Tibial artery (tissue), 4 donors: ENCODE measurements around the gene CTSF.

Source experiments
- DNase-seq, 2 donors: peaks; one replicate each; pipeline ENCODE4 v3.0.0-alpha.2; 2019
- H3K27ac ChIP-seq, 2 donors: fragments of 200-600 bp; sonication (generic) in 1 of 2; 1 replicate in 1 of 2; 2 replicates in 1 of 2; pipeline ENCODE4 v1.5.1; 2018 to 2019; ENCODE audit warnings: mild to moderate bottlenecking in 1 of 2
- H3K27me3 ChIP-seq, 2 donors: fragments of 200-600 bp; sonication (generic) in 1 of 2; one replicate each; pipeline versions ENCODE4 v1.5.1 to v1.6.0; 2016 to 2019
- H3K36me3 ChIP-seq, 3 donors: fragments of 200-600 bp; sonication (generic) in 2 of 3; one replicate each; pipeline ENCODE4 v1.5.1; 2016 to 2019; ENCODE audit warnings: mild to moderate bottlenecking in 2 of 3
- H3K4me1 ChIP-seq, 4 donors: fragments of 200-600 bp; sonication (generic) in 2 of 4; 1 replicate in 3 of 4; 2 replicates in 1 of 4; pipeline ENCODE4 v1.5.1; 2016 to 2019
- H3K4me3 ChIP-seq, 2 donors: fragments of 200-600 bp; sonication (generic) in 1 of 2; 1 replicate in 1 of 2; 2 replicates in 1 of 2; pipeline ENCODE4 v1.5.1; 2018 to 2019; ENCODE audit warnings: mild to moderate bottlenecking in 2 of 2
- H3K9me3 ChIP-seq, 3 donors: fragments of 200-600 bp; sonication (generic) in 1 of 3; one replicate each; pipeline ENCODE4 v1.5.1; 2016 to 2019
- intact Hi-C: fragments of 100-400 bp; cut with DNase I; formaldehyde crosslinking; loops from one replicate; pipeline ENCODE4 v1.15.0; 2023; ENCODE audit warnings: low total_unique reads
- TF ChIP-seq, protein P1 (sequence below), 2 experiments: fragments of 200-600 bp in 1 of 2; fragments of 450-650 bp in 1 of 2; IDR thresholded peaks; one replicate each; pipeline ENCODE4 v1.5.1; 2017 to 2019; ENCODE audit warnings: antibody characterized with exemption in 2 of 2, mild to moderate bottlenecking in 1 of 2, moderate library complexity in 1 of 2

The CTSF gene

DNA sequence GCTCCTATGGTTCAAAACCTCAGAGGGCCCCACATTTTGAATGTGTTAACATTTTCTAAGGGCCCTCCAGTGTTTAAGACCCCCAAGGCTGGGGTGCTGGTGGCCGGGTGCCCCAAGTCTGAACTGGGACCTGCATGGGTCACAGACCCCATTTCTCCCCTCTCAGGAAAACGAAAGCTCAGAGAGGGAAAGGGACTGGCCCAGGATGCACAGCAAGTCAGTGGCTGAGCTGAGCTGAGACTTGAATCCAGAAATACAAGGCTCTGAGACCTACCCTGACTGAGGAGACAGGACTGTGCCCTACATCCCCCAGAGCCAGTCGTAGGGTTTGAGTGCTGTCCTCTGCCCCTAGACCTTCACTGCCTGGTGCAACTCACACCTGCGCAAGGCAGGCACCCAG lies 17.5 kb downstream of the CTSF start:
- DNase-seq: no peak
- peaks cover 0 to 4% of the 10 kb centered on the region in 2 donors for H3K27me3 ChIP-seq
- no peak overlapping the region for H3K4me3 ChIP-seq
- intact Hi-C loops: no loop called here
- H3K4me1 ChIP-seq: peaks cover 0 to 15% (median 8%) of the 10 kb centered on the region in 4 donors
- H3K36me3 ChIP-seq: no peaks in the 10 kb centered on the region
- TF ChIP-seq, protein P1, sequence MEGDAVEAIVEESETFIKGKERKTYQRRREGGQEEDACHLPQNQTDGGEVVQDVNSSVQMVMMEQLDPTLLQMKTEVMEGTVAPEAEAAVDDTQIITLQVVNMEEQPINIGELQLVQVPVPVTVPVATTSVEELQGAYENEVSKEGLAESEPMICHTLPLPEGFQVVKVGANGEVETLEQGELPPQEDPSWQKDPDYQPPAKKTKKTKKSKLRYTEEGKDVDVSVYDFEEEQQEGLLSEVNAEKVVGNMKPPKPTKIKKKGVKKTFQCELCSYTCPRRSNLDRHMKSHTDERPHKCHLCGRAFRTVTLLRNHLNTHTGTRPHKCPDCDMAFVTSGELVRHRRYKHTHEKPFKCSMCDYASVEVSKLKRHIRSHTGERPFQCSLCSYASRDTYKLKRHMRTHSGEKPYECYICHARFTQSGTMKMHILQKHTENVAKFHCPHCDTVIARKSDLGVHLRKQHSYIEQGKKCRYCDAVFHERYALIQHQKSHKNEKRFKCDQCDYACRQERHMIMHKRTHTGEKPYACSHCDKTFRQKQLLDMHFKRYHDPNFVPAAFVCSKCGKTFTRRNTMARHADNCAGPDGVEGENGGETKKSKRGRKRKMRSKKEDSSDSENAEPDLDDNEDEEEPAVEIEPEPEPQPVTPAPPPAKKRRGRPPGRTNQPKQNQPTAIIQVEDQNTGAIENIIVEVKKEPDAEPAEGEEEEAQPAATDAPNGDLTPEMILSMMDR (IDR thresholded peaks at IDR 0.05): no peak
- H3K27ac ChIP-seq: no peak overlapping the region
- no peaks in the 10 kb centered on the region for H3K9me3 ChIP-seq

DNA sequence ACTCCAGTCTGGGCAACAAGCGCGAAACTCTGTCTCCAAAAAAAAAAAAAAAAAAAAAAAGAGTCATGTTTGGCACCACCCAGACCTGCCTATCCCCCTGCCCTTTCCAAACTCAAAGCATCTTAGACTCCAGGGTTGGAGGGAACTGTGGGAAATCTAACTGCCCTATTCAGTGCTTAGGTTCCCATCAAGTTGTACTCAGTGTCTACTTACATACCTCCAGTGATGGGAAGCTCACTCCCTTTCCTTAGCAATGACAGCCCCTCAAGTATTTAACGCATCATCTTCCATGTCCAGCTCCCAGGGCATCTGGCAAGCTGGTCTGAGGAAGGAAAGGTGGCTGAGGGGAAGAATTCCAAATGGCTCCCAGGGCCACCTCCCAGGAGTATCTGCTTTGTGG lies 18.7 kb downstream of the CTSF start:
- no peaks in the 10 kb centered on the region for H3K36me3 ChIP-seq
- H3K4me3 ChIP-seq: no peak overlapping the region
- peaks cover 0 to 26% (median 18%) of the 10 kb centered on the region in 4 donors for H3K4me1 ChIP-seq
- H3K27ac ChIP-seq: no peak overlapping the region
- intact Hi-C loops: no loop called here
- TF ChIP-seq, protein P1 (IDR thresholded peaks at IDR 0.05): no peak
- H3K9me3 ChIP-seq: no peaks in the 10 kb centered on the region
- DNase-seq: no peak
- no peaks in the 10 kb centered on the region for H3K27me3 ChIP-seq

DNA sequence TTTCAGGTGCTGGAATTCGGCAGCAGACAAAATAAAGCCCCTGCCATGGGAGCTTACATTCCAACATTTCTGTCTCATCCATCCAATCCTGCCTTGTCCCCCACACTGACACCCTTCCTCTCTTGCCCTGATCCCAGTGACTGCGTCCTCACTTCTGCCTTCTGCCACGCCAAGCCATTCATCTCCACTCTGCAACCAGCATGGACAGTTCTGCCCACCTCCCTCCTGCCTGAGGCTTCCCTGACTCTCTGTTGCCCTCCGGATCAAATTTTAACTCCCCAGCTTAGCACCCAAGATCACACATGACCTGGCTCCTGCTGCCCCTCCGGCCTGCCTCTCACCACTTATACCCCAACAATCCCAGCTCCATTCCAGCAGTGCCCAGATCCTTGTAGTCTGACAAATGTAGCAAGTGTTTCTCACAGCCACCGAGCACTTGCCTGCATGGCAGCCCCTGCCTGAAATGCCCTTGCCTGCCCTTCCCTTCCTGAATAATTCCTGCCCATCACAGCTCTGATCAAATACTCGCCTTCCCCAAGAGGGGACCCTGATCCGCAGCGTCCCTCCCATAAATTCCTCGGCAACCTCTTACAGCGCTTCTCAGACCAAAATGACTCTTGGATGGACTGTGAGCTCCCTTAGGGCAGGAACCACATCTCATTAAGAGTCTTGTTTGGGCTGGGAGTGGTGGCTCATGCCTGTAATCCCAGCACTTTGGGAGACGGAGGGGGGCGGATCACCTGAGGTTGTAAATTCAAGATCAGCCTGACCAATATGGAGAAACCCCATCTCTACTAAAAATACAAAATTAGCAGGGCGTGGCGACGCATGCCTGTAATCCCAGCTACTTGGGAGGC lies 19.4 kb downstream of the CTSF start:
- H3K9me3 ChIP-seq: no peaks in the 10 kb centered on the region
- peaks cover 0 to 31% (median 22%) of the 10 kb centered on the region in 4 donors for H3K4me1 ChIP-seq
- DNase-seq: no peak
- TF ChIP-seq, protein P1 (IDR thresholded peaks at IDR 0.05): no peak
- no peaks in the 10 kb centered on the region for H3K27me3 ChIP-seq
- no peaks in the 10 kb centered on the region for H3K36me3 ChIP-seq
- no peak overlapping the region for H3K27ac ChIP-seq
- intact Hi-C loops: no loop called here
- no peak overlapping the region for H3K4me3 ChIP-seq

DNA sequence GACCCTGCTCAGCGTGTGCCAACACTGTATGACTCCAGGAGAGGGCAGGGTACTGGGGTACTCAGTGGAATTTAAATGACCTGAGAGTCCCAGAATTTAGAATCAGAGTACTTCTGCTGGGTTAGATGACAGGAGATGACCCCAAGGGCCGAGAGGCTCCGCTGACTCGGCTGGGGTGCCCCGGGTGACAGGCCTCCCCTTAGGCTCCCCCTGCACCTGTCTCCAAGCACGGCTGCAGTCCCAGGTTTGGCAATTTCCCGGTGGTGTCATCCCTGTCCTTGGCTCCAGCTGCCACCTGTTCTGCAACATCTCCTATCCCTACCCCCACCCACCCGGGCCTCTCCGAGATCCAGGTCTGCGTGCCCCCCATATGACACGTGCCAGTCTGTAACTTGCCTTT lies 20.4 kb downstream of the CTSF start:
- TF ChIP-seq, protein P1 (IDR thresholded peaks at IDR 0.05): no peak
- H3K27ac ChIP-seq: no peak overlapping the region
- no peaks in the 10 kb centered on the region for H3K9me3 ChIP-seq
- intact Hi-C loops: no loop called here
- no peak for DNase-seq
- peaks cover 0 to 40% (median 27%) of the 10 kb centered on the region in 4 donors for H3K4me1 ChIP-seq
- H3K27me3 ChIP-seq: no peaks in the 10 kb centered on the region
- no peak overlapping the region for H3K4me3 ChIP-seq
- peaks cover 0 to 5% (median 0%) of the 10 kb centered on the region in 3 donors for H3K36me3 ChIP-seq

DNA sequence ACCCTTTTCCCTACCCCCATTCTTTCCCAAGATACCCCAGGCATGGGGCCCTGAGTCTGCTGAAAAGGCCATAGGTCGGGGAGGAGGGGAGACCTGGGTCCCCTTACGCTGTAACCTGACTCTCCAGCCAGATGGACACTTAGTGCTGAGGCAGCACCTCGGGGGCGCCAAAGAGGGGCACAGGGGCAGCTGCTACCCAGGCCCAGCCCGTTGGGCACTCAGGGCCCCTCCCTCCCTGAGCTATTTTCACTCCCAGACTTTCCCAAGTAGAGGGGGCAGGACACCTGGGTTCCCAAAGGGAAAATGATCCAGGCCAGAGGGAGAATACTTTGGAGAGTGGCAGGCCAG lies 20.8 kb downstream of the CTSF start:
- no peaks in the 10 kb centered on the region for H3K9me3 ChIP-seq

More for the DNA sequence above, 20.8 kb downstream of the CTSF start:
- Histone ChIP-seq H3K27ac (peak overlapping the region in 1 of 2 donors; percentile 17), H3K4me3 (no peak overlapping the region), H3K4me1 (peaks cover 0 to 41% (median 27%) of the 10 kb centered on the region in 4 donors), H3K27me3 (no peaks in the 10 kb centered on the region), H3K36me3 (peaks cover 0 to 10% (median 0%) of the 10 kb centered on the region in 3 donors)
- intact Hi-C loops: no loop called here
- TF ChIP-seq, protein P1 (IDR thresholded peaks at IDR 0.05): no peak
- no peak for DNase-seq
